ENCODE measurements around the gene TCF7L1. TPM values are rescaled to one million over a fixed set of nuclear protein-coding genes. Genes with fewer than 3 reads are reported as not detected.

The TCF7L1 gene
- polyA plus RNA-seq, 1 of the 3 experiments (the other 2 are of a cell fraction), result 3.7 TPM

- no peaks in the 10 kb centered on the region for H3K36me3 ChIP-seq (replicated peaks in 1 of 2; ENCODE audit: control insufficient read depth in 1 of 2, insufficient read depth in 2 of 2, low read length in 1 of 2)
- no peak for DNase-seq
- CTCF ChIA-PET, result interaction anchor here (0.7 to 3.7 kb wide), 5 partner anchors 8 to 113 kb away, joined by 3 to 17 read pairs (median 3); no protein-coding TSS in a partner anchor
- no peaks in the 10 kb centered on the region for H3K9me3 ChIP-seq
- no peak overlapping the region for H3K4me2 ChIP-seq
- no peaks in the 10 kb centered on the region; a peak in 2 of 4 replicates for H3K4me1 ChIP-seq (ENCODE audit: control insufficient read depth in 1 of 2, insufficient read depth in 2 of 2, low read depth in 1 of 2, low read length in 1 of 2)
- H3K9ac ChIP-seq, result no peak overlapping the region
- POLR2A ChIA-PET, result no interaction called here
- no peaks in the 10 kb centered on the region for H3K9me2 ChIP-seq
- TF ChIP-seq USF1 (IDR thresholded peaks at IDR 0.05; ENCODE audit: borderline replicate concordance, low read depth), result no peak
- TF ChIP-seq NFIC (IDR thresholded peaks at IDR 0.05; ENCODE audit: borderline replicate concordance), result no peak
- TF ChIP-seq CTCF (IDR thresholded peaks at IDR 0.05), result no peak
- TF ChIP-seq, protein P1, sequence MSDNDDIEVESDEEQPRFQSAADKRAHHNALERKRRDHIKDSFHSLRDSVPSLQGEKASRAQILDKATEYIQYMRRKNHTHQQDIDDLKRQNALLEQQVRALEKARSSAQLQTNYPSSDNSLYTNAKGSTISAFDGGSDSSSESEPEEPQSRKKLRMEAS (IDR thresholded peaks at IDR 0.05; ENCODE audit: low read depth), result no peak
- no peak for TF ChIP-seq JUND (IDR thresholded peaks at IDR 0.05)
- H2AFZ ChIP-seq (ENCODE audit: low read depth), result no peak overlapping the region
- no peaks in the 10 kb centered on the region for H3F3A ChIP-seq (replicated peaks; ENCODE audit: insufficient read depth)
- 86% methylated on average over 3 of the region's 3 CpGs for WGBS (ENCODE audit: low lambda C conversion rate)
- H3K27ac ChIP-seq (ENCODE audit: low read depth in 2 of 2, low read length in 1 of 2), result no peak overlapping the region
- H3K79me2 ChIP-seq (ENCODE audit: insufficient read depth), result no peaks in the 10 kb centered on the region
- H3K4me3 ChIP-seq (ENCODE audit: low read depth in 2 of 2, low read length in 1 of 2), result no peak overlapping the region
- peaks cover 17% of the 10 kb centered on the region for H4K20me1 ChIP-seq (ENCODE audit: insufficient read depth)
- no peaks in the 10 kb centered on the region for H3K27me3 ChIP-seq (ENCODE audit: insufficient read depth)
Observed at GRCh38 chr2:85179541-85179940, 46.3 kb downstream of the TCF7L1 start.

DNA sequence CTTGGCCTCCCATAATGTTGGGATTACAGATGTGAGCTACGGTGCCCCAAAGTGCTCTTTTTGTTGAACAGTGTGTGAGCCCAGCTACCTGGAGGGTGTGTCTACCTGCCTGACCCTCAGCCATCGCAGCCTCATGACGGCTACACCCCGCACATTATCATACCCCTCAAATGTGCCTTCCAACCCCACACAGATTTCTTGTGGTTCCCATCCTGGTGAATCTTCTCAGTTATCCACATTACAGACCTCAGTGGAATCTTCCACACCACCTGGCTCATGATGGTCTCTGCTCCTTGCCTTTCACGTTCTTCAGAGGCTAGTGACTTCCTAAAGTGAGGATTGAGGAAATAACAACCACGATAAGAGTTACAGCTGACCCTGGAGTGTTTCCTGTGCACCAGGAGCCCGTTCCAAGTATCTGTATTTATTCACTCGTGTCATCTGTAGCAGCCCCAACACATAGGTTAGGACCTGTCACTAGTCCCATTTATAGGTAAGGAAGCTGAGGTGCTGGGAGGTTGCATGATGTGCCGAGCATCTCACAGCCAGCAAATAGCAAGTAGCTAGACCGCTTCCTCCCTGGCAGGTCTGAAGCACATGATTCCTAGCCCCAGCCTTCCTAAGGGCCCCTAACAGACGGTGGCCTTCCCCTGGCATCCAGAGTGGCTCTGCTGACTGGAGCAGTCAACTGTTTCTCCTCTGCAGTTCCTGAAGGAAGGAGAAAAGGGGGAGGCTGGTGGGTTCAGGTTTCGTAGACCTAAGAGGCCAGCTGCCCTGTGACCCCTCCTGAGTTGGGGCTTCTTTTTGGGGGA, 47.3 kb downstream of the TCF7L1 start:
- Histone ChIP-seq H3K79me2 (ENCODE audit: insufficient read depth) (no peaks in the 10 kb centered on the region), H3K4me1 (ENCODE audit: control insufficient read depth in 1 of 2, insufficient read depth in 2 of 2, low read depth in 1 of 2, low read length in 1 of 2) (no peaks in the 10 kb centered on the region; a peak in 2 of 4 replicates), H3K27ac (ENCODE audit: low read depth in 2 of 2, low read length in 1 of 2) (no peak overlapping the region), H3K9me2 (no peaks in the 10 kb centered on the region), H3K27me3 (ENCODE audit: insufficient read depth) (no peaks in the 10 kb centered on the region), H3F3A (replicated peaks; ENCODE audit: insufficient read depth) (no peaks in the 10 kb centered on the region), H3K4me3 (ENCODE audit: low read depth in 2 of 2, low read length in 1 of 2) (no peak overlapping the region), H2AFZ (ENCODE audit: low read depth) (no peak overlapping the region), H3K4me2 (no peak overlapping the region), H4K20me1 (ENCODE audit: insufficient read depth) (peaks cover 17% of the 10 kb centered on the region), H3K9ac (no peak overlapping the region), H3K36me3 (replicated peaks in 1 of 2; ENCODE audit: control insufficient read depth in 1 of 2, insufficient read depth in 2 of 2, low read length in 1 of 2) (no peaks in the 10 kb centered on the region), H3K9me3 (no peaks in the 10 kb centered on the region)
- TF ChIP-seq USF1 (IDR thresholded peaks at IDR 0.05; ENCODE audit: borderline replicate concordance, low read depth) (no peak), NRF1 (IDR thresholded peaks at IDR 0.05; ENCODE audit: low read depth, low read length) (no peak), YY1 (IDR thresholded peaks at IDR 0.05; ENCODE audit: low read depth) (no peak), JUND (IDR thresholded peaks at IDR 0.05) (no peak), RFX5 (IDR thresholded peaks at IDR 0.05; ENCODE audit: low read length) (no peak), TAF1 (IDR thresholded peaks at IDR 0.05; ENCODE audit: borderline replicate concordance, low read depth, low read length) (no peak), REST (IDR thresholded peaks at IDR 0.05; ENCODE audit: low read depth, low read length) (no peak), RXRA (IDR thresholded peaks at IDR 0.05; ENCODE audit: borderline replicate concordance, low read depth) (no peak), USF2 (IDR thresholded peaks at IDR 0.05; ENCODE audit: borderline replicate concordance, low read depth, low read length) (no peak), NFIC (IDR thresholded peaks at IDR 0.05; ENCODE audit: borderline replicate concordance) (no peak), ELF1 (IDR thresholded peaks at IDR 0.05) (no peak), RAD21 (IDR thresholded peaks at IDR 0.05; ENCODE audit: low read length) (no peak)
- TF ChIP-seq, protein P2, sequence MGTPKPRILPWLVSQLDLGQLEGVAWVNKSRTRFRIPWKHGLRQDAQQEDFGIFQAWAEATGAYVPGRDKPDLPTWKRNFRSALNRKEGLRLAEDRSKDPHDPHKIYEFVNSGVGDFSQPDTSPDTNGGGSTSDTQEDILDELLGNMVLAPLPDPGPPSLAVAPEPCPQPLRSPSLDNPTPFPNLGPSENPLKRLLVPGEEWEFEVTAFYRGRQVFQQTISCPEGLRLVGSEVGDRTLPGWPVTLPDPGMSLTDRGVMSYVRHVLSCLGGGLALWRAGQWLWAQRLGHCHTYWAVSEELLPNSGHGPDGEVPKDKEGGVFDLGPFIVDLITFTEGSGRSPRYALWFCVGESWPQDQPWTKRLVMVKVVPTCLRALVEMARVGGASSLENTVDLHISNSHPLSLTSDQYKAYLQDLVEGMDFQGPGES (IDR thresholded peaks at IDR 0.05; ENCODE audit: low read depth, low read length), result no peak
- POLR2A ChIA-PET, result no interaction called here
- no peak for DNase-seq
- 89% methylated on average over 11 of the region's 12 CpGs for WGBS (ENCODE audit: low lambda C conversion rate)
- CTCF ChIA-PET, result interaction anchor here (1.3 to 3.7 kb wide), 4 partner anchors 15 to 114 kb away, joined by 3 to 17 read pairs (median 6); no protein-coding TSS in a partner anchor

All from SK-N-SH (cell line).